Measurements from ENCODE around the gene POLE3. TPM values are rescaled to one million over a fixed set of nuclear protein-coding genes. Genes with fewer than 3 reads are reported as not detected.

Gene POLE3
- total RNA-seq (ENCODE audit: low replicate concordance) = 43.2 and 54.9 TPM in 2 replicates
- long read RNA-seq, transcript POLE3-201 (4 exons, 2,109 nt) = major isoform, 88 of 101 reads
- long read RNA-seq, partial matches to known transcripts = 5 of 101 reads
- long read RNA-seq, other reads (novel, unspliced or antisense) = 4 of 101 reads

GRCh38 chr9:113410207-113410864 lies at the start of gene POLE3, which contains the start of gene C9orf43:
Gene POLE3, minus strand, starts transcription at chr9:113410675. Its CDS starts 382 bp downstream, at chr9:113410293.
Gene C9orf43, plus strand, starts transcription at chr9:113410747. Its CDS starts 2,747 bp downstream, at chr9:113413494.
- Mint-ChIP-seq H3K4me1 (ENCODE audit: unreplicated experiment) (peaks cover 18% of the 10 kb centered on the region), H3K27ac (peak within 1 kb of the TSS; percentile 100), H3K4me3 (peak within 1 kb of the TSS; percentile 99), H3K27me3 (no peaks in the 10 kb centered on the region), H3K36me3 (peaks cover 23% of the 10 kb centered on the region), H3K9me3 (no peaks in the 10 kb centered on the region)
- peak; percentile 96 for DNase-seq (ENCODE audit: extremely low spot score, unreplicated experiment)
- TF ChIP-seq CTCF (conservative IDR thresholded peaks at IDR 0.05) = no peak

GRCh38 chr9:113456235-113456634 lies 45.8 kb upstream of the POLE3 start:
- Mint-ChIP-seq H3K27me3 (peaks cover 5% of the 10 kb centered on the region), H3K4me1 (ENCODE audit: unreplicated experiment) (peaks cover 23% of the 10 kb centered on the region), H3K4me3 (peak overlapping the region; percentile 3), H3K9me3 (no peaks in the 10 kb centered on the region), H3K36me3 (peaks cover 4% of the 10 kb centered on the region), H3K27ac (peak overlapping the region; percentile 50)
- DNase-seq (ENCODE audit: extremely low spot score, unreplicated experiment) = no peak
- no peak for TF ChIP-seq CTCF (conservative IDR thresholded peaks at IDR 0.05)

- no peaks in the 10 kb centered on the region for H3K36me3 Mint-ChIP-seq
- no peak for TF ChIP-seq CTCF (conservative IDR thresholded peaks at IDR 0.05)
- H3K4me3 Mint-ChIP-seq = no peak overlapping the region
- H3K4me1 Mint-ChIP-seq (ENCODE audit: unreplicated experiment) = peaks cover 23% of the 10 kb centered on the region
- peak overlapping the region; percentile 88 for H3K27ac Mint-ChIP-seq
- no peak for DNase-seq (ENCODE audit: extremely low spot score, unreplicated experiment)
- no peaks in the 10 kb centered on the region for H3K27me3 Mint-ChIP-seq
- no peaks in the 10 kb centered on the region for H3K9me3 Mint-ChIP-seq
Measured at GRCh38 chr9:113454914-113455761, 44.7 kb upstream of the POLE3 start.

GRCh38 chr9:113452113-113452605 lies 41.7 kb upstream of the POLE3 start:
- Mint-ChIP-seq H3K4me3 (no peak overlapping the region), H3K27ac (no peak overlapping the region), H3K36me3 (no peaks in the 10 kb centered on the region), H3K4me1 (ENCODE audit: unreplicated experiment) (peaks cover 21% of the 10 kb centered on the region), H3K27me3 (no peaks in the 10 kb centered on the region), H3K9me3 (no peaks in the 10 kb centered on the region)
- DNase-seq (ENCODE audit: extremely low spot score, unreplicated experiment) = no peak
- no peak for TF ChIP-seq CTCF (conservative IDR thresholded peaks at IDR 0.05)

- H3K4me1 Mint-ChIP-seq (ENCODE audit: unreplicated experiment) = no peaks in the 10 kb centered on the region
- H3K4me3 Mint-ChIP-seq = no peak overlapping the region
- TF ChIP-seq CTCF (conservative IDR thresholded peaks at IDR 0.05) = no peak
- H3K27me3 Mint-ChIP-seq = no peaks in the 10 kb centered on the region
- H3K9me3 Mint-ChIP-seq = no peaks in the 10 kb centered on the region
- no peaks in the 10 kb centered on the region for H3K36me3 Mint-ChIP-seq
- no peak for DNase-seq (ENCODE audit: extremely low spot score, unreplicated experiment)
- H3K27ac Mint-ChIP-seq = no peak overlapping the region
Measured at GRCh38 chr9:113449376-113449775, 38.9 kb upstream of the POLE3 start.
